H9 (cell line): ENCODE measurements around the gene SP4. TPM values are rescaled to one million over a fixed set of nuclear protein-coding genes. Genes with fewer than 3 reads are reported as not detected.

Experiments
- DNase-seq: peaks from one replicate; pipeline ENCODE4 v3.0.0-alpha.2; 2017
- H2AFZ ChIP-seq: one replicate; pipeline ENCODE4 v1.6.1; 2013; ENCODE audit warnings: mild to moderate bottlenecking, low read length, control low read depth, moderate library complexity
- H2AK5ac ChIP-seq: 2 replicates; pipeline ENCODE4 v1.6.1; 2013; ENCODE audit warnings: low read length, control low read depth, mixed read lengths; ENCODE audit not compliant: insufficient read length
- H2BK120ac ChIP-seq: one replicate; pipeline ENCODE4 v1.6.1; 2013; ENCODE audit warnings: low read depth, mild to moderate bottlenecking, low read length, control low read depth, inconsistent platforms; ENCODE audit not compliant: poor library complexity, severe bottlenecking
- H2BK12ac ChIP-seq: 2 replicates; pipeline ENCODE4 v1.6.1; 2013; ENCODE audit warnings: low read length, control low read depth, mixed read lengths, low read depth; ENCODE audit not compliant: insufficient read length
- H2BK15ac ChIP-seq: 2 replicates; pipeline ENCODE4 v1.6.1; 2013; ENCODE audit warnings: low read depth, low read length, control low read depth
- H2BK20ac ChIP-seq: one replicate; pipeline ENCODE4 v1.6.1; 2013; ENCODE audit warnings: low read depth, mild to moderate bottlenecking, low read length, control low read depth, inconsistent platforms; ENCODE audit not compliant: poor library complexity, severe bottlenecking
- H2BK5ac ChIP-seq: 2 replicates; pipeline ENCODE4 v1.6.1; 2013; ENCODE audit warnings: low read length, control low read depth, mixed read lengths; ENCODE audit not compliant: insufficient read length
- H3K14ac ChIP-seq: 2 replicates; pipeline ENCODE4 v1.6.1; 2013; ENCODE audit warnings: low read length, control low read depth; ENCODE audit not compliant: insufficient read depth
- H3K18ac ChIP-seq: 2 replicates; pipeline ENCODE4 v1.6.1; 2013; ENCODE audit warnings: low read depth, mild to moderate bottlenecking, mixed read lengths, low read length, control low read depth; ENCODE audit not compliant: insufficient read length
- H3K23ac ChIP-seq: 2 replicates; pipeline ENCODE4 v1.6.1; 2013; ENCODE audit warnings: low read length, control low read depth, mixed read lengths, low read depth; ENCODE audit not compliant: insufficient read length
- H3K23me2 ChIP-seq: 2 replicates; pipeline ENCODE4 v1.6.1; 2013; ENCODE audit warnings: low read depth, mild to moderate bottlenecking, mixed read lengths, low read length, control low read depth; ENCODE audit not compliant: insufficient read length, poor library complexity, severe bottlenecking
- H3K27ac ChIP-seq: 2 replicates; pipeline ENCODE4 v1.5.1; 2013; ENCODE audit warnings: low read length, control low read depth, mixed read lengths, low read depth; ENCODE audit not compliant: insufficient read length
- H3K27me3 ChIP-seq: 2 replicates; pipeline ENCODE4 v1.6.1; 2013; ENCODE audit warnings: low read length, control low read depth, inconsistent platforms; ENCODE audit not compliant: insufficient read depth
- H3K4ac ChIP-seq: 2 replicates; pipeline ENCODE4 v1.6.1; 2013; ENCODE audit warnings: low read depth, mild to moderate bottlenecking, control low read depth, inconsistent platforms, low read length, moderate library complexity
- H3K4me1 ChIP-seq: 2 replicates; pipeline ENCODE4 v1.6.1; 2013; ENCODE audit warnings: low read length, control low read depth, inconsistent platforms; ENCODE audit not compliant: insufficient read depth
- H3K4me2 ChIP-seq: 2 replicates; pipeline ENCODE4 v1.6.1; 2013; ENCODE audit warnings: low read length, control low read depth, mixed read lengths; ENCODE audit not compliant: insufficient read length, insufficient read depth
- H3K56ac ChIP-seq: 2 replicates; pipeline ENCODE4 v1.6.1; 2013; ENCODE audit warnings: low read depth, mild to moderate bottlenecking, mixed read lengths, low read length, control low read depth; ENCODE audit not compliant: insufficient read length
- H3K79me1 ChIP-seq: 2 replicates; pipeline ENCODE4 v1.6.1; 2013; ENCODE audit warnings: low read depth, mild to moderate bottlenecking, moderate library complexity, low read length, control low read depth, inconsistent platforms; ENCODE audit not compliant: insufficient read depth, poor library complexity, severe bottlenecking
- H3K79me2 ChIP-seq: 2 replicates; pipeline ENCODE4 v1.6.1; 2013; ENCODE audit warnings: low read length, control low read depth, inconsistent platforms; ENCODE audit not compliant: insufficient read depth
- H3K9ac ChIP-seq: 2 replicates; pipeline ENCODE4 v1.6.1; 2013; ENCODE audit warnings: low read length, control low read depth, mixed read lengths; ENCODE audit not compliant: insufficient read length; ENCODE audit errors: extremely low read depth
- H3K9me3 ChIP-seq: one replicate; pipeline ENCODE4 v1.6.1; 2013; ENCODE audit warnings: low read depth, low read length, inconsistent platforms; ENCODE audit not compliant: control insufficient read depth
- H3T11ph ChIP-seq: one replicate; pipeline ENCODE4 v1.6.1; 2013; ENCODE audit warnings: mild to moderate bottlenecking, low read length, control low read depth, inconsistent platforms
- H4K20me1 ChIP-seq: one replicate; pipeline ENCODE4 v1.6.1; 2013; ENCODE audit not compliant: control insufficient read depth, insufficient read length, insufficient read depth
- H4K5ac ChIP-seq: 2 replicates; pipeline ENCODE4 v1.6.1; 2013; ENCODE audit warnings: low read depth, mild to moderate bottlenecking, mixed read lengths, low read length, control low read depth; ENCODE audit not compliant: insufficient read length
- H4K8ac ChIP-seq: replicated peaks from 2 replicates; pipeline ENCODE4 v1.6.1; 2013; ENCODE audit warnings: low read length, control low read depth, mixed read lengths, low read depth; ENCODE audit not compliant: insufficient read length
- H4K91ac ChIP-seq: 2 replicates; pipeline ENCODE4 v1.6.1; 2013; ENCODE audit warnings: low read depth, mild to moderate bottlenecking, moderate library complexity, mixed read lengths, low read length, control low read depth; ENCODE audit not compliant: insufficient read length
- H3K27ac Mint-ChIP-seq, 3 experiments: 2 replicates in 2 of 3; 3 replicates in 1 of 3; pipeline ENCODE4 v1.8.0; 2020 to 2021; ENCODE audit warnings: mixed read lengths in 3 of 3, mild to moderate bottlenecking in 1 of 3, moderate library complexity in 1 of 3
- H3K27me3 Mint-ChIP-seq: 2 replicates; pipeline ENCODE4 v1.8.0; 2021; ENCODE audit warnings: low read depth, mild to moderate bottlenecking, moderate library complexity, mixed read lengths
- H3K36me3 Mint-ChIP-seq, 3 experiments: 2 replicates in 2 of 3; 3 replicates in 1 of 3; pipeline ENCODE4 v1.8.0; 2020 to 2021; ENCODE audit warnings: low read depth in 3 of 3, mixed read lengths in 3 of 3; ENCODE audit not compliant: insufficient read depth in 1 of 3
- H3K4me1 Mint-ChIP-seq, 2 experiments: 2 replicates each; pipeline ENCODE4 v1.8.0; 2020; ENCODE audit warnings: mixed read lengths in 2 of 2
- H3K4me3 Mint-ChIP-seq, 2 experiments: 2 replicates in 1 of 2; 3 replicates in 1 of 2; pipeline ENCODE4 v1.8.0; 2020 to 2021; ENCODE audit warnings: mild to moderate bottlenecking in 2 of 2, mixed read lengths in 2 of 2, moderate library complexity in 1 of 2
- H3K9me3 Mint-ChIP-seq, 2 experiments: 2 replicates in 1 of 2; 3 replicates in 1 of 2; pipeline ENCODE4 v1.8.0; 2020; ENCODE audit warnings: mild to moderate bottlenecking in 2 of 2, mixed read lengths in 2 of 2, moderate library complexity in 1 of 2
- total RNA-seq: library from RNA; stranded (reverse); gene quantifications from 2 replicates; pipeline ENCODE4 v1.2.1, GENCODE V29; 2021
- TF ChIP-seq, protein P1 (sequence below): fragments of 200-600 bp; sonication (generic); conservative IDR thresholded peaks from 3 replicates; pipeline ENCODE4 v1.8.0; 2021; ENCODE audit warnings: antibody characterized with exemption, mild to moderate bottlenecking

SP4 gene
- total RNA-seq, 1 experiment from 2014 or later: 19.4 TPM

DNA sequence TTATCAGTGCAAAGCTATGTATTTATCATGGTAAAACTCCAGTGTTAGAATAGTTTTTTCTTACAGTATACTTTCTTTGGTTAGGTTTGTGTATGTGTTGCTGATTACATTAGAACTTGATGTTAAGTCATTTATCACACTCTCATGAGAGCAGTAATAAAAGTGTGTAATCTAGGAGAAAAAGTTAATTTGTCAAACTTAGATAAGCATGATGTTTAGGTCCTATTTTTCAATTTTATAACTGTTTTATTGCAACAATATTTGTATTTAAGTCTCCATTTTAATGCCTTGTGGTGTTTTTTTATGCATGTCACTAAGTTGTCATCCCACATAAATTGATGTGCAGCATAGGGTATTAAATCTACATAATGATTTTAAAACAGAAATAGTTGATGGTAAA lies 86.2 kb downstream of the SP4 start:
- no peaks in the 10 kb centered on the region for H3K27me3 ChIP-seq
- H3K23me2 ChIP-seq: no peaks in the 10 kb centered on the region
- H2BK5ac ChIP-seq: no peak overlapping the region
- H3K79me2 ChIP-seq: no peaks in the 10 kb centered on the region
- no peak overlapping the region for H3K9ac ChIP-seq
- DNase-seq: no peak
- no peak overlapping the region for H2AFZ ChIP-seq
- Mint-ChIP-seq H3K4me3 (no peak overlapping the region), H3K4me1 (no peaks in the 10 kb centered on the region), H3K36me3 (peaks cover 12 to 23% (median 15%) of the 10 kb centered on the region in 3 experiments; a peak in 5 of 7 replicates), H3K9me3 (no peaks in the 10 kb centered on the region), H3K27ac (no peak overlapping the region), H3K27me3 (no peaks in the 10 kb centered on the region)
- H3T11ph ChIP-seq: no peak overlapping the region
- H4K5ac ChIP-seq: no peak overlapping the region
- no peak overlapping the region for H3K27ac ChIP-seq
- H2BK12ac ChIP-seq: no peak overlapping the region
- H2BK20ac ChIP-seq: no peak overlapping the region
- H3K23ac ChIP-seq: no peak overlapping the region
- H4K91ac ChIP-seq: no peak overlapping the region
- no peak overlapping the region for H3K14ac ChIP-seq
- no peak overlapping the region for H2AK5ac ChIP-seq
- TF ChIP-seq, protein P1, sequence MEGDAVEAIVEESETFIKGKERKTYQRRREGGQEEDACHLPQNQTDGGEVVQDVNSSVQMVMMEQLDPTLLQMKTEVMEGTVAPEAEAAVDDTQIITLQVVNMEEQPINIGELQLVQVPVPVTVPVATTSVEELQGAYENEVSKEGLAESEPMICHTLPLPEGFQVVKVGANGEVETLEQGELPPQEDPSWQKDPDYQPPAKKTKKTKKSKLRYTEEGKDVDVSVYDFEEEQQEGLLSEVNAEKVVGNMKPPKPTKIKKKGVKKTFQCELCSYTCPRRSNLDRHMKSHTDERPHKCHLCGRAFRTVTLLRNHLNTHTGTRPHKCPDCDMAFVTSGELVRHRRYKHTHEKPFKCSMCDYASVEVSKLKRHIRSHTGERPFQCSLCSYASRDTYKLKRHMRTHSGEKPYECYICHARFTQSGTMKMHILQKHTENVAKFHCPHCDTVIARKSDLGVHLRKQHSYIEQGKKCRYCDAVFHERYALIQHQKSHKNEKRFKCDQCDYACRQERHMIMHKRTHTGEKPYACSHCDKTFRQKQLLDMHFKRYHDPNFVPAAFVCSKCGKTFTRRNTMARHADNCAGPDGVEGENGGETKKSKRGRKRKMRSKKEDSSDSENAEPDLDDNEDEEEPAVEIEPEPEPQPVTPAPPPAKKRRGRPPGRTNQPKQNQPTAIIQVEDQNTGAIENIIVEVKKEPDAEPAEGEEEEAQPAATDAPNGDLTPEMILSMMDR: no peak
- no peak overlapping the region for H2BK120ac ChIP-seq
- no peaks in the 10 kb centered on the region for H3K9me3 ChIP-seq
- no peaks in the 10 kb centered on the region for H3K4me1 ChIP-seq
- no peak overlapping the region for H3K18ac ChIP-seq
- H3K79me1 ChIP-seq: no peaks in the 10 kb centered on the region
- no peak overlapping the region for H3K56ac ChIP-seq
- no peaks in the 10 kb centered on the region for H4K20me1 ChIP-seq
- H2BK15ac ChIP-seq: no peak overlapping the region
- no peak overlapping the region for H4K8ac ChIP-seq
- H3K4ac ChIP-seq: no peak overlapping the region
- H3K4me2 ChIP-seq: no peak overlapping the region
